ENCODE data around the gene RHD.
"Not testable (repeated sequence)": the region's sequence is repeated elsewhere in the genome, so short reads cannot be mapped to it uniquely, and the experiment has no call there.

Gene RHD

DNA sequence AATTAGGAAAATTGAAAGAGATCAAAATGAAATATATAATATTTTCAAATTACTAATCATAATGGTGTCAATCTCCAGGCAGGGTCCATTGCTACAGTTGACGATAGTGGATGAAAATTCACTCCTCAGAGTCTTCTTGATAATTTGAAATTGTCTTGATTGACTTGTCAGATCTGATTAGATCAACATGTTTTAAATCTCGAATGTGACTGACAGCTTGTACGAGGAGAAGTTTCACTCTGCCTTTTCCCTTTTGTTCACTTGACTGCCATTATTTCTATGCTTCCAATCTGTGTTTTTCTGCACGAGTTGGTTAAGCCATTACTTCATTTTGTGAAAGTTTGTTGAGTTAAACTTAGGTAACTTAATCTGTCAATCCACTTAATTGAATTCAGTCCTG is 3.3 kb downstream of the RHD start:
- not testable (repeated sequence) for H3K27ac ChIP-seq; H3K4me3 ChIP-seq; DNase-seq (ENCODE audit: low spot score)

DNA sequence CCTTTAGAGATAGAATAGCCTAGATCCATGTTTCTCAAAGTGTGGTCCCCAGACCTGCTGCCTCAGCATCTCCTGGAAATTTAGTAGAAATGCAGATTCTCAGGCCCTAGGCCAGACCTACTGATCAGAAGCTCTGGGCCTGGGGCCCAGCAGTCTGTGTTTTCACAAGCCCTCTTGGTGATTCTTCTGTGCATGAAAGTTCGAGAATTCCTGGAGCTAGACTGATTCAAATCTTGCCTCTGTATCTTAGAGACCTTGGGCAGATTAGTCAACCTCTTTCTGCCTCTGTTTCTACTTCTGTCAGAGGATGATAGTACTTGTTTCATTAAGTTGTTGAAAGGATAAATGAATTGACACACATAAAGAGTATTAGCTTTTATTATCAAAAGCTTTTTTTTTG is 5.0 kb downstream of the RHD start:
- H3K4me3 ChIP-seq = not testable (repeated sequence)

DNA sequence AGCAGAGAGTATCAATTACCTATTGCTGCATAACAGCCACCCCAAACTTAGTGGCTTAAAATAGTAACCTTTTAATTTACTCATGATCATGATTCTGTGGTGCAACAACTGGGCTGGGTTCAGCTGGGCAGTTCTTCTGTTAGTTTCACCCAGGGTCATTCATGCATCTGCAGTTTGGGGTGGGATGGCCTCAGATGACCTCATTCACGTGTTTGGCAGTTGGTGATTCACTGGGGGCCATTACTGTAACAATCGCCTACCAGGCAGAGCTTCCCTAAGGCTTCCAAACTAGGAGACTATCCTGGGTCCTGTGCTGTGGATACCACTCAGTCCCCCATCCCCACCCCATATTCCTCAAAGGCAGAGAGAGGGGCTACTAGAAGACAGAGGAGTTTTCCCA is 6.0 kb downstream of the RHD start:
- not testable (repeated sequence) for DNase-seq (ENCODE audit: low spot score); H3K4me3 ChIP-seq; H3K27ac ChIP-seq

More for the DNA sequence above, 5.0 kb downstream of the RHD start:
- not testable (repeated sequence) for DNase-seq (ENCODE audit: low spot score); H3K27ac ChIP-seq

DNA sequence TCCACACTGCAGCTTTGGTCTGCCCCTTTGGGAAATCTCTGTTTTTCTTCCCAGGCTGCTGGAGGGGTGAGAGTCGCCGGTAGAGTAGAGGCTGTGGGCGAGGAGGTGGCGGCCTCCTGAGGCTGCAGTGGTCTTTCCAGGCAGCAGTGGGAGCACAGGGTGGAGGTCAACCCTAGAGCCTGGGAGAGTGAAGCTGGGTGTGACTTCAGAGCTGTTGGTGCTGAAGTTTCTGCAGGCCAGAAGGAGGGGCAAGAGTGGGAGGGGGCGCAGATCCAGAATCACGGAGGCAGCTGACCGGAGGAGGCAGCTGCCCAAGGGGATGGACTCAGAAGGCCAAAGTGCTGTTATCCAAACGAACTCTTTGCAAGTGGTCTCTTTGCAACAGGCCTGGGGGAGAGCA is 6.5 kb downstream of the RHD start:
- not testable (repeated sequence) for DNase-seq (ENCODE audit: low spot score); H3K27ac ChIP-seq; H3K4me3 ChIP-seq

DNA sequence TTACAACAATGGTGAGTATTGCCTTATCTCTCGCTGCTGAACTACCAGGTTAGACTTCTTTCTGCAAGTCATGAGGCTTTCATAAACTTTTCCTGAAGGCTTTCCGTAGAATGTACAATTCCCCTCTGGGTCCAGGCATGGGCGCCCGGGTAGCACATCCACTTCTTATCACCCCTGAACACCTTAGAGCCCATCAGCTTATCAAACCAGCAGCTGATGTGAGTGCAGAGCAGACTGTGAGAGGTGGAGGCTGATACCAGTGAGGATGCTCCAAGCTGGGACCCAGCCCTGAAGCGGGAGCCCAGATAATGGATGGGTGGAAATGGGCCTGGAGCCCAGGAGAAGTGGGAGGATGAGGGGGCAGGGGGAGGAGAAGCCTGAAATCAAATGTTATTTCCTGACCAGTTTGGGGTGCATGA is 7.4 kb downstream of the RHD start:
- not testable (repeated sequence) for H3K27ac ChIP-seq; H3K4me3 ChIP-seq; DNase-seq (ENCODE audit: low spot score)

DNA sequence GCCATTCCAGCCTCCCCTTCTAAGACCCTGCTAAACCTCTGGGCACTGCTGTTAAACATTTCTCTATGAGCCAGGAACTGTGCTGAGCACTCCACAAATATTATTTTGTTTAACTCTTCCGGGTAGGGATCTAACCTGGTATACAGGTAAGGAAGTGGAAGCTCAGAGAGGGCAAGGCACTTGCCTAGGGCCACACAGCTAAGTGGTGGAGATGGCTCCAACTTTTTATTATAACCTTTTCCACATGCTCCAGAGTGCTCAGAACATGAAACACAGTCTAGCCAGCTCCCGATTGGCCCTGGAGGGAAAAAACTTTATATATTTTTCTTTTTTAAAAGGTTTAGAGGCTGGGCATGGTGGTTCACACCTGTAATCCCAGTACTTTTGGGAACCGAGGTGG is 13.6 kb downstream of the RHD start:
- not testable (repeated sequence) for H3K27ac ChIP-seq; DNase-seq (ENCODE audit: low spot score)

DNA sequence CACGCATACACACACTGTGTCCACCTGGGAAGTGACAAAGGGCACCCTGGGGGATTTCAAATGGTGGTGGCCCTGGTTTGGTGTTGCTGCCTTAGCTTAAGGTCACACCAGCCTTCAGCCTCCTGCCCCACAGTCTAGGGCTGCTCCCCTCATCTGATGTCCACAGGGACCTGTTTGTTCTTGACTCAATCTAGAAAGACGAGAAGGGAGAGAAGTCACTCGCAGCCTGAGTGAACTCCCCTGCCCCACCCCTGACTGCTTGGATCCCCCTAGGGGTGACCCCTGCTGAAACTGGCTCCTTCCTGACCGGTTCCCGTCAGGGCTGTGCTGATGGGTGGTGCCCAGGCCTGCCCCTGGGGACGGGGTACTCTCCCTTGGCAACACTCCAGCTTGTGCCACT is 14.9 kb downstream of the RHD start:
- not testable (repeated sequence) for H3K4me3 ChIP-seq; DNase-seq (ENCODE audit: low spot score); H3K27ac ChIP-seq

More for the DNA sequence above, 13.6 kb downstream of the RHD start:
- not testable (repeated sequence) for H3K4me3 ChIP-seq

DNA sequence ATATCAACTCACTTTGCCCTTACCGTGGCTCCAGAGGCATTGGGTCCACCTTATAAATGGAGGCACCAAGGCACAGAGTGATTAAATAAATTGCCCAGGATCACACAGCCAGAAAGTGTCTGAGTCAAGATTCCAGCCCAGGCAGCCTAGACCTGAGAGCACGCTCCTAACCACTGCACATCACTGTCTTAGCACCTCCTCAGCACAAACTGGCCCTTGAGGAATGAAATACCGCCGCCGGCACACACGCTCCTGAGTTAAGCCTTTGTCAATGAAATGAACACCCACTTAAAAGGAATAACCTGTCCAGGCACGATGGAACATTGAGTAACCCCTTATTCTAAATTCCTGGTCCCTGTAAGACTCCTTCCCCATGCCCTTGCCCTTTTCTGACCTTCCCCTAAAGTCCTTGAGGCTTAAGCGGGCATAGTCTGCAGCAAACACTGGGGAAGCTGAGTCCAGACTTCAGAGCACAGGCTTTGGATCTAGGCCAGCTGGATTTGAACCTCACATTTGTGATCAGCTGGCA is 16.3 kb downstream of the RHD start:
- H3K27ac ChIP-seq; DNase-seq (ENCODE audit: low spot score); H3K4me3 ChIP-seq: not testable (repeated sequence)

DNA sequence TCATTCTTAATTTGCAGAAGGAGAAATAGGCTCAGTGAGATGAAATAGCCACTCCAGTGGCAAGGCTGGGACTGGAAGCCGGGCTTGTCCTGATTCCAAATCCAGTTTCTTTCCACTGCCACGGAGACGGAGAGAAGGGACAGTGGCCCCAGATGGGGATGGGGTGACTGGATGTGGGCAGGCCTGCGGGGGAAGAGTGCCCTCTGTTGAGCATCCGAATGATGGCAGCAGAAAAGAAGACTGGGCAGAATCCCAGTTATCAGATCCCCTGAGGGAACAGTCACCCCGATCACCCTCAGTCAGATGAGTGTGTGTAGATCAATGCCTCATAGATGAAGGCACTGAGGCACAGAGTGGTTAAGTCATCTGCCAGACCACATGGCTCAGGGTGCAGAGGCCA is 17.7 kb downstream of the RHD start:
- H3K27ac ChIP-seq; DNase-seq (ENCODE audit: low spot score); H3K4me3 ChIP-seq: not testable (repeated sequence)

DNA sequence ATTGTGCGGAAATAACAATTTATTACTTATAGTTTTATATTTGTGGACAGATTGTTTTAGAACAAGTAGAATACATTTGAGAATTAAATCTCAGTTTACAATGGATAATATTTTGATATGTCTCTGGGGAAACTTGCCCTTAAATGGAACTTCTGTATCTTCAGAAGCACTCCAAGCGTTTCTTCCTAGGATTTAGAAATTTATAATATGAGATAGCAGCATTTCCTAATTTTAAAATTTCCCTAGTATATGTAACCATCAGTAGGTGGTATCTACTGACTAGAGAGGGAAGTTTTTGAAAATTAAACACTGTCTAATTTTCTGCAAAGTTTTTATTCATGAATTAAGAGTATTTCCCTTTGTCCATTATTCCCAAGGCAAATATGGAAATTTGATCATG is 21.1 kb downstream of the RHD start:
- not testable (repeated sequence) for H3K27ac ChIP-seq; DNase-seq (ENCODE audit: low spot score); H3K4me3 ChIP-seq

DNA sequence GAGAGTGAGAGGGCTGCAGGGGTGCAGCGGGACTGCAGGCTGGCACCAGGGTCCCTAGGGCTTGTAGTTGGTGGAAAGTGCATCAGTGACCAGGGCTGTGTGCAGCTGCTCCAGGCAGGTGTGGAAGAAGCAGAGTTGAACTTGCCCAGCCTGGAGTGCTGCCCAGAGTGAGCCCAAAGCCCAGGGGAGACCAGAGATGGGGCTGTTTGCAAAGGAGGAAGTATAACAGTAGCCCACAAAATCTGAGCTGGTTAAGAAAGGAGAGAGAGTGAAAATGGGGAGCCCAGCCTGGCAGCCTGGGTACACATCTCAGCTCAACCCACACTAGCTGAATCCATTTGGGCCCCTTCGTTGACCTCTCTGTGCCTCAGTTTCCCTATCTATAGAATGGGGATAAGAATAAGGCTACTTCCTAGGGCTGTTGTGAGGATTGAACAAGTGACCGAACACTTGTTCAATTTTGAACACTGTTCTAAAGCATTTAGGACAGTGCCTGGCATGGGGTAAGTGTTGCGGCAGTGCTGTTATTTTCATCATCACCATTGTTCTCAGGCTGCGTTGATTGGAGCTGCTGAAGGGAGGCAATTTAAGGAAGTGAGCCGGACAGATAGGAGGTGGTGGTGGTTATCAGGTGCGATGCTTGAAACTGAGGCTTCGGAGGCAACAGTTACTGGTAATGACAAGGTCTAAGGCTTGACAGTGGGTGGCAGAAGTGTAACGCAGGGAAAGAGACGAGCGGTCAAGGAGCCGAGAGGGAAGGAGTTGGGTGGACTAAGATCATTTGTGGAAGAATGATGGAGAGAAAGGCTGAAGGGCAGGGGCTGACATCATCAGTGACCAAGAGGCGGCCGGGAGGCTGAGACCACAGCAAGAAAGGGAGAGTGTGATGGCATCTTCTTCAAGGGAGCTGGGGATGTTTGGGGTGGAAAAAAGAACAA is 22.8 kb downstream of the RHD start:
- DNase-seq (ENCODE audit: low spot score); H3K4me3 ChIP-seq; H3K27ac ChIP-seq: not testable (repeated sequence)

DNA sequence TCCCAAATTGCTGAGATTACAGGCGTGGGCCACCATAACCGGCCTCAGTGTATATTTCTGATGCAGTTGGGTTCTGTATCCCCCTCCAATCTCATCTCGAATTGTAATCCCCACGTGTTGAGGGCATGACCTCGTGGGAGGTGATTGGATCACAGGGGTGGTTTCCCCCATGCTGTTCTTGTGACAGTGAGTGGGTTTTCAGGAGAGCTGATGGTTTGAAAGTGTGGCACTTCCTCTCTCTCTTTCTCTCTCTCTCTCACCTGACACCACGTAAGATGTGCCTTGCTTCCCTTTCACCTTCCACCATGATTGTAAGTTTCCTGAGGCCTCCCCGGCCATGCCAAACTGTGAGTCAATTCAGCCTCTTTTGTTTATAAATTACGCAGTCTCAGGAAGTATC is 24.2 kb downstream of the RHD start:
- H3K4me3 ChIP-seq; H3K27ac ChIP-seq; DNase-seq (ENCODE audit: low spot score): not testable (repeated sequence)

DNA sequence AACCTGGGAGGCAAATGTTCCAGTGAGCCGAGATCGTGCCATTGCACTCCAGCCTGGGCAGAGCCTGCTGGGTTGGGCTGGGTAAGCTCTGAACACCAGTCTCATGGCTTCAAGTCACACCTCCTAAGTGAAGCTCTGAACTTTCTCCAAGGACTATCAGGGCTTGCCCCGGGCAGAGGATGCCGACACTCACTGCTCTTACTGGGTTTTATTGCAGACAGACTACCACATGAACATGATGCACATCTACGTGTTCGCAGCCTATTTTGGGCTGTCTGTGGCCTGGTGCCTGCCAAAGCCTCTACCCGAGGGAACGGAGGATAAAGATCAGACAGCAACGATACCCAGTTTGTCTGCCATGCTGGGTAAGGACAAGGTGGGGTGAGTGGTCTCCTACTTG is 28.4 kb downstream of the RHD start:
- H3K4me3 ChIP-seq; H3K27ac ChIP-seq; DNase-seq (ENCODE audit: low spot score): not testable (repeated sequence)

DNA sequence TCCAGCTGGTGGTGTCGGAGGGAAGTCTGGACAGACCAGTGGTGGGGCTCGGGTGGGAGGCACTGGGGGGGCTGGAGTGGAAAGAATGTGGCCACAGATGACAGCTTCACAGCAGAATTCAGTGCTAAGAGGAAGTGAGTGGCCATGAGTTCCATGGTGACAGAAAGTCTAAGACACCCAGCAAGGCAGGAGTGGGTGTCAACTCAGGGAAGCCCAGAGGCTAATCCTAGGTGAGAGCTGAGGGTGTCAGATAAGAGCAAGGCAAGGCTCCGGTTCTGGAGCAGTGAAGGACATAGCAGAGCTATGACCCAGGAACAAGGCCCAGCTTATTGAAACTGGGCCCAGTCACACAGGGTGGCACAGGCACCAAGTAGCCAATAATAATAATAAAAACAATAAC is 30.0 kb downstream of the RHD start:
- not testable (repeated sequence) for H3K4me3 ChIP-seq; H3K27ac ChIP-seq; DNase-seq (ENCODE audit: low spot score)

DNA sequence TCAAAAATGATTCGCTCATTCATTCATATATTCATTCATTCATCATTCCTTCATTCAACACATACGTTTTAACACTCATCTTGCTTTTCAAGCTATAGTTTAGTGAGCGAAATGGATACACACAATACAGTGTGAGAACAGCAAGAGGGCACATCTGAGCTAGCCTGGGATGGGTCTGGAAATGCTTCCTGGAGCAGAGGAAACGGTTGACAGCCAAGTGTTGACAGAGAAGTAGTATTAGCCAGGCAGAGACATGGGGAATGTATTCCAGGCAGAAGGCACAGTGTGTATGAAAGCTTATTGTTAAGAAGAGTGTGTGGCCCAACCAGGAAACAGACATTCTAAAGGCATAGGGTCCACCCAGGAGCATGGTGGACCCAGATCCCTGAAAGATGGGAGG is 32.6 kb downstream of the RHD start:
- H3K27ac ChIP-seq; H3K4me3 ChIP-seq; DNase-seq (ENCODE audit: low spot score): not testable (repeated sequence)

DNA sequence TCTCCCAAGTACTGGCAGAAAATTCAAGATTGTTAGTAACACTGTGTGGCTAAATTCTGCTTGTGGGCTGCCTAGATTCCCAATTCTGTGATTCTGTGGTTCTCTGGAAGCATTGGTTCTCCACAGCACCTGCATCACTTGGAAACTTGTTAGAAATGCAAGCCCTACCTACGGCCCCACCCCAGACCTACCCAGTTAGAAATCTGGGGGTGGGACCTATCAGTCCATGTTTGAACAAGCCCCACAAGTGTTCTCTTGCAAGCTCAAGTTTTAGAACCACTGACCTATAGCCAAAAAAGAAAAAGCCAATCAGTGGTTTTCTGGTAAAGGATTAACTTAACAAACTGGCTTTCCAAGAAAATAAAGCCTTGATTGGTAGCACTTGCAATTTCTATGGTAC is 35.9 kb downstream of the RHD start:
- H3K4me3 ChIP-seq; H3K27ac ChIP-seq; DNase-seq (ENCODE audit: low spot score): not testable (repeated sequence)

DNA sequence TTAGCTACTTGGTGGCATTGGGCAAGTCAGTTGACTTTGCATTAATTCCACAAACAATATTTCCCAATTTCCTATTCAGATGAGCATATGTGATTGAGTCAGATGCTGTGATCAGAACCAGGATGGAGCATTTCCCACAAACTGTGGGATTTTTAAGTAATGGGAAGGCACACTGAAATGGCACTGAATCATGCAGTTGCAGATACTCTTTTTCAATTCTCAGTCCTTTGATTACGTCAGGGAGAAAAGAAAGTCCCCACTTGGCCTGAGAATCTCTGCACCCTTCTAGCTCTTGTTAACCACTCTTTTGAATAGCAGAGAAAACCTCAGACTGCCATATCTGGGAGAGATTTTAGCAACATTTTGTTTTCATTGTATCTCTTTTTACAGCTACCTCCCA is 36.8 kb downstream of the RHD start:
- not testable (repeated sequence) for H3K4me3 ChIP-seq; DNase-seq (ENCODE audit: low spot score); H3K27ac ChIP-seq

DNA sequence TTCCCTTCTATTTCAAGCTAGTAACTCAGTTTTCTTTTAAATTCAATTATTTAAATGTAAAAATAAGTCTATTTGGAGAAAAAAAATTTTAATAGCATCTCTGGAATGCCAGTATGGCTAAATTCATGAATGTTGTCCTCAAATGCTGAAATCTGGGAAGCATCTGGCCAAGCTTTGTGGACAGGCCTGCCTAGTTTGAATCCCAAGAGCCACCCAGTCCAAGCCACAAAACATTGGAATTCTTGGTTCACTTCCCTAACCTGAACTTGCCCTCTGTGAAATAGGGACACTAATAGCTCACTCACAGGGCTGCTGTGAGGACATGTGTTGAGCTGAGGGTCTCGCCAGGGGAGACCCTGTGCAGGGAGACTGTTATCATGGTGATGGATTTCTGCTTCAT is 37.2 kb downstream of the RHD start:
- H3K27ac ChIP-seq; DNase-seq (ENCODE audit: low spot score); H3K4me3 ChIP-seq: not testable (repeated sequence)

DNA sequence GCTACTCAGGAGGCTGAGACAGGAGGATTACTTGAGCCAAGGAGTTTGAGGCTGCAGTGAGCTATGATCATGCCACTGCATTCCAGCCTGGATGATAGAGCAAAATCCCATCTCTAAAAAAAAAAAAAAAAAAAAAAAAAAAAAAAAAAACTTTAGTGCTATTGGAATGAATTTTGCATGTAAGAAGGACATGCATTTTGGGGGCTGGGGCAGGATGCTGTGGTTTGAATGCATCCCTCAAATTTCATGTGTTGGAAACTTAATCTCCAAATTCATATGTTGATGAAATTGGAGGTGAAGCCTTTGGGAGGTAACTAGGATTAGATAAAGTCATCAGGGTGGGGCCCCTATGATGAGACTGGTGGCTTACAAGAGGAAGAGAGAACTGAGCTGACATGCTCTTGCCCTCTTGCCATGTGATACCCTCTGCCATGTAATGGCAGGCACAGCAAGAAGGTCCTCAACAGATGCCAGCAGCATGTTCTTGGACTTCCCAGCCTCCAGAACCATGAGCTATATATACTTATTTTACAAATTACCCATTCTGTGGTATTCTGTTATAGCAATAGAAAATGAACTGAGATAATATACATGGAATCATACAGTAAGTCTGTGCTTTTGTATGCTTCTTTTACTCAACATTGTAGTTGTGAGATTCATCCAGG is 40.6 kb downstream of the RHD start:
- DNase-seq (ENCODE audit: low spot score); H3K27ac ChIP-seq; H3K4me3 ChIP-seq: not testable (repeated sequence)
